HCT116 (cell line): ENCODE data around the gene TBCD.

Experiments
- CTCF ChIP-seq, 3 experiments: fragments of 200-600 bp in 1 of 3; sonication (generic) in 1 of 3; IDR thresholded peaks in 2 of 3; conservative IDR thresholded peaks in 1 of 3; 2 replicates each; pipeline ENCODE4 v1.5.1; 2012 to 2017; ENCODE audit warnings: low read depth in 2 of 3, low read length in 2 of 3, antibody characterized with exemption in 1 of 3, borderline replicate concordance in 1 of 3, control low read depth in 1 of 3, mild to moderate bottlenecking in 1 of 3, mixed read lengths in 1 of 3, mixed run types in 1 of 3, moderate library complexity in 1 of 3; ENCODE audit not compliant: insufficient read depth in 1 of 3
- JUND ChIP-seq: IDR thresholded peaks from 2 replicates; pipeline ENCODE4 v1.6.1; 2012
- POLR2A ChIP-seq: IDR thresholded peaks from 2 replicates; pipeline ENCODE4 v1.7.0; 2011; ENCODE audit warnings: borderline replicate concordance; ENCODE audit not compliant: insufficient read depth, insufficient read length; ENCODE audit errors: extremely low read depth
- POLR2AphosphoS5 ChIP-seq: IDR thresholded peaks from 2 replicates; pipeline ENCODE4 v1.6.1; 2011; ENCODE audit warnings: mild to moderate bottlenecking, low read depth, low read length, moderate library complexity
- SIN3A ChIP-seq: IDR thresholded peaks from 2 replicates; pipeline ENCODE4 v1.6.1; 2012; ENCODE audit warnings: low read depth
- SP1 ChIP-seq: IDR thresholded peaks from 2 replicates; pipeline ENCODE4 v1.6.1; 2012; ENCODE audit warnings: low read depth
- SRF ChIP-seq: IDR thresholded peaks from 2 replicates; pipeline ENCODE4 v1.6.1; 2012; ENCODE audit warnings: low read depth

GRCh38 chr17:82806645-82807044, 54.8 kb downstream of the TBCD start:
- TF ChIP-seq POLR2A (no peak), SRF (no peak), CTCF (IDR thresholded peaks at IDR 0.05 in 2 of 3, conservative IDR thresholded peaks at IDR 0.05 in 1 of 3; ENCODE audit: borderline replicate concordance in 1 of 3, insufficient read depth in 1 of 3, low read depth in 2 of 3, low read length in 2 of 3) (no peak), JUND (no peak), SIN3A (no peak), POLR2AphosphoS5 (no peak), SP1 (no peak)
